Keratinocyte (primary cell): Measurements from ENCODE around the gene PSMB7. TPM values are rescaled to one million over a fixed set of nuclear protein-coding genes. Genes with fewer than 3 reads are reported as not detected.

Experiments
- DNase-seq: peaks from one replicate; pipeline ENCODE4 v3.0.0-alpha.2; 2011; ENCODE audit warnings: low read depth, missing footprints, low spot score
- FAIRE-seq: peaks from 2 replicates; lab custom pipeline; 2011; peaks lifted over from hg19 to GRCh38; lab: Jason Lieb, UNC
- H2AFZ ChIP-seq: 2 replicates; pipeline ENCODE4 v1.6.0; 2012; ENCODE audit warnings: low read length, control low read depth, inconsistent platforms; ENCODE audit not compliant: control insufficient read depth
- H3K27ac ChIP-seq: 2 replicates; pipeline ENCODE4 v1.5.1; 2011; ENCODE audit warnings: low read length; ENCODE audit not compliant: control insufficient read depth, insufficient read depth
- H3K27me3 ChIP-seq: 3 replicates; pipeline ENCODE4 v1.6.0; 2011; ENCODE audit warnings: low read length; ENCODE audit not compliant: control insufficient read depth, insufficient read depth; ENCODE audit errors: extremely low read depth
- H3K36me3 ChIP-seq, 2 experiments: 2 replicates in 1 of 2; 3 replicates in 1 of 2; pipeline ENCODE4 v1.5.1; 2011; ENCODE audit warnings: low read length in 2 of 2, mild to moderate bottlenecking in 1 of 2; ENCODE audit not compliant: control insufficient read depth in 2 of 2, insufficient read depth in 2 of 2; ENCODE audit errors: extremely low read depth in 1 of 2
- H3K4me1 ChIP-seq: 3 replicates; pipeline ENCODE4 v1.5.1; 2011; ENCODE audit warnings: low read length; ENCODE audit not compliant: control insufficient read depth, insufficient read depth; ENCODE audit errors: extremely low read depth
- H3K4me2 ChIP-seq: 3 replicates; pipeline ENCODE4 v1.6.0; 2011; ENCODE audit warnings: low read depth, low read length; ENCODE audit not compliant: control insufficient read depth, insufficient read depth; ENCODE audit errors: extremely low read depth
- H3K4me3 ChIP-seq, 3 experiments: fragments of 200-600 bp in 1 of 3; sonication (generic) in 1 of 3; 2 replicates in 2 of 3; 3 replicates in 1 of 3; pipeline ENCODE4 v1.5.1; 2011 to 2016; ENCODE audit warnings: low read length in 3 of 3, mild to moderate bottlenecking in 3 of 3, control low read depth in 2 of 3, inconsistent platforms in 1 of 3, low read depth in 1 of 3, mixed read lengths in 1 of 3, mixed run types in 1 of 3, moderate library complexity in 1 of 3; ENCODE audit not compliant: control insufficient read depth in 2 of 3, insufficient read depth in 2 of 3; ENCODE audit errors: extremely low read depth in 1 of 3
- H3K79me2 ChIP-seq: 2 replicates; pipeline ENCODE4 v1.6.0; 2012; ENCODE audit warnings: low read length; ENCODE audit not compliant: control insufficient read depth, insufficient read depth
- H3K9ac ChIP-seq: 3 replicates; pipeline ENCODE4 v1.6.0; 2011; ENCODE audit warnings: low read length; ENCODE audit not compliant: control insufficient read depth, insufficient read depth; ENCODE audit errors: extremely low read depth
- H3K9me1 ChIP-seq: 3 replicates; pipeline ENCODE4 v1.6.0; 2011; ENCODE audit warnings: low read length; ENCODE audit not compliant: control insufficient read depth, insufficient read depth; ENCODE audit errors: extremely low read depth
- H3K9me3 ChIP-seq: 2 replicates; pipeline ENCODE4 v1.5.1; 2012; ENCODE audit warnings: low read depth, low read length; ENCODE audit not compliant: control insufficient read depth
- H4K20me1 ChIP-seq: 3 replicates; pipeline ENCODE4 v1.6.0; 2011; ENCODE audit warnings: low read length; ENCODE audit not compliant: control insufficient read depth, insufficient read depth; ENCODE audit errors: extremely low read depth
- CTCF ChIP-seq, 3 experiments: IDR thresholded peaks in 1 of 3; conservative IDR thresholded peaks in 1 of 3; optimal IDR thresholded peaks in 1 of 3; 2 replicates in 2 of 3; 3 replicates in 1 of 3; pipeline versions ENCODE3 to v1.5.1; 2011; ENCODE audit warnings: low read length in 3 of 3, mild to moderate bottlenecking in 3 of 3, moderate library complexity in 2 of 3, control low read depth in 1 of 3, inconsistent platforms in 1 of 3; ENCODE audit not compliant: insufficient read depth in 2 of 3; ENCODE audit errors: extremely low read depth in 1 of 3
- EZH2 ChIP-seq: IDR thresholded peaks from one replicate; pipeline ENCODE4 v1.6.1; 2012; ENCODE audit warnings: inconsistent platforms, mild to moderate bottlenecking, low read length, moderate library complexity
- dilution Hi-C: fragments of 300-500 bp; cut with MboI; formaldehyde crosslinking; loops from one replicate; pipeline ENCODE4 v1.7.0; 2020; ENCODE audit warnings: low sequenced_read_pairs; ENCODE audit not compliant: extremely low pct_ligation_motif_present
- polyA plus RNA-seq, 5 experiments: library from polyadenylated mRNA; depleted of rRNA in 3 of 5; stranded (reverse) in 3 of 5; stranded (forward) in 1 of 5; unstranded in 1 of 5; fragments of >200 nt; gene quantifications; 1 replicate in 1 of 5; 2 replicates in 3 of 5; 3 replicates in 1 of 5; pipeline versions ENCODE4 v1.2.1 to v1.2.3, GENCODE V29; 2011 to 2012; ENCODE audit warnings: missing spikeins in 2 of 5, low read depth in 1 of 5, low replicate concordance in 1 of 5

PSMB7 gene
- polyA plus RNA-seq, 1 donor (not counting 4 experiments of a cell fraction or from before 2014, with no cell fraction given): 388 TPM

GRCh38 chr9:124381170-124381945 lies 33.9 kb downstream of the PSMB7 start:
- Histone ChIP-seq H3K4me2 (no peak overlapping the region), H3K9me1 (no peaks in the 10 kb centered on the region), H3K79me2 (peaks cover 79% of the 10 kb centered on the region), H3K27ac (no peak overlapping the region), H3K27me3 (no peaks in the 10 kb centered on the region), H3K9me3 (no peaks in the 10 kb centered on the region), H3K4me1 (no peaks in the 10 kb centered on the region), H3K4me3 (no peak overlapping the region), H3K9ac (no peak overlapping the region), H4K20me1 (peaks cover 9% of the 10 kb centered on the region), H3K36me3 (peaks cover 8 to 22% of the 10 kb centered on the region in 2 experiments), H2AFZ (no peak overlapping the region)
- FAIRE-seq (peak; percentile 17), DNase-seq (no peak)
- dilution Hi-C loops: loop anchor here (25.0 kb wide), 1 partner anchor 156 kb away; no protein-coding TSS in a partner anchor
- no peak for TF ChIP-seq EZH2
- no peak for TF ChIP-seq CTCF (optimal IDR thresholded peaks at IDR 0.05 in 1 of 3, IDR thresholded peaks at IDR 0.05 in 1 of 3, conservative IDR thresholded peaks at IDR 0.05 in 1 of 3; ENCODE audit: extremely low read depth in 1 of 3, insufficient read depth in 2 of 3, low read length in 3 of 3)

- H3K36me3 ChIP-seq: peaks cover 8 to 15% of the 10 kb centered on the region in 2 experiments
- DNase-seq (no peak), FAIRE-seq (no peak)
- H2AFZ ChIP-seq: no peak overlapping the region
- H3K9me1 ChIP-seq: no peaks in the 10 kb centered on the region
- no peak for TF ChIP-seq EZH2
- no peak for TF ChIP-seq CTCF (optimal IDR thresholded peaks at IDR 0.05 in 1 of 3, IDR thresholded peaks at IDR 0.05 in 1 of 3, conservative IDR thresholded peaks at IDR 0.05 in 1 of 3; ENCODE audit: extremely low read depth in 1 of 3, insufficient read depth in 2 of 3, low read length in 3 of 3)
- no peak overlapping the region for H3K9ac ChIP-seq
- H3K27ac ChIP-seq: no peak overlapping the region
- H3K27me3 ChIP-seq: no peaks in the 10 kb centered on the region
- H3K79me2 ChIP-seq: peaks cover 80% of the 10 kb centered on the region
- no peak overlapping the region for H3K4me3 ChIP-seq
- H4K20me1 ChIP-seq: peaks cover 3% of the 10 kb centered on the region
- H3K4me1 ChIP-seq: no peaks in the 10 kb centered on the region
- no peaks in the 10 kb centered on the region for H3K9me3 ChIP-seq
- H3K4me2 ChIP-seq: no peak overlapping the region
- dilution Hi-C loops: loop anchor here (25.0 kb wide), 1 partner anchor 160 kb away; no protein-coding TSS in a partner anchor
These were observed 37.5 kb downstream of the PSMB7 start for GRCh38 chr9:124377551-124378406.
